ENCODE results near the gene SF3B2. TPM values are rescaled to one million over a fixed set of nuclear protein-coding genes. Genes with fewer than 3 reads are reported as not detected.
"Not testable (repeated sequence)": the region's sequence is repeated elsewhere in the genome, so short reads cannot be mapped to it uniquely, and the experiment has no call there.

The SF3B2 gene
- total RNA-seq, 2 experiments from 2014 or later, result 185 to 260 TPM

GRCh38 chr11:66008468-66009101 lies 43.6 kb upstream of the SF3B2 start:
- no peak overlapping the region for H3K27ac ChIP-seq (ENCODE audit: low read depth, low read length, poor library complexity, severe bottlenecking)
- intact Hi-C loops (cut with micrococcal nuclease; ENCODE audit: unreplicated experiment), result no loop called here
- TF ChIP-seq CTCF (conservative IDR thresholded peaks at IDR 0.05; ENCODE audit: low read length) (no peak), EZH2phosphoT487 (IDR thresholded peaks at IDR 0.05; ENCODE audit: borderline replicate concordance, low read depth, low read length) (no peak)
- peaks cover 30% of the 10 kb centered on the region for H3K36me3 ChIP-seq (ENCODE audit: insufficient read depth, low read length)
- H3K79me2 ChIP-seq (ENCODE audit: insufficient read depth, low read depth, low read length), result peaks cover 12% of the 10 kb centered on the region
- DNase-seq (ENCODE audit: low spot score), result no peak
- H3K9me3 ChIP-seq (ENCODE audit: low read length), result no peaks in the 10 kb centered on the region
- H3K4me1 ChIP-seq (ENCODE audit: insufficient read depth, low read length, poor library complexity, severe bottlenecking), result peaks cover 18% of the 10 kb centered on the region
- H2AFZ ChIP-seq (ENCODE audit: low read length), result no peak overlapping the region
- no TSS peak for BruUV-seq (replicated peaks)
- no peak overlapping the region for H3K4me3 ChIP-seq (ENCODE audit: low read depth, low read length, poor library complexity, severe bottlenecking)
- H3K9me2 ChIP-seq (ENCODE audit: insufficient read depth, low read length), result no peaks in the 10 kb centered on the region
- H4K20me1 ChIP-seq (ENCODE audit: insufficient read depth, low read length), result no peaks in the 10 kb centered on the region
- no peak overlapping the region for H3K4me2 ChIP-seq (ENCODE audit: low read length)
- CTCF ChIA-PET (ENCODE audit: unreplicated experiment), result interaction anchor here (0.6 kb wide), 1 partner anchor 38 kb away, joined by 3 read pairs; no protein-coding TSS in a partner anchor
- POLR2A ChIA-PET, result interaction anchor here (0.6 kb wide), 1 partner anchor 150 kb away, joined by 3 read pairs; no protein-coding TSS in a partner anchor

- BruUV-seq (replicated peaks); H2AFZ ChIP-seq (ENCODE audit: low read length); H3K27ac ChIP-seq (ENCODE audit: low read depth, low read length, poor library complexity, severe bottlenecking); CTCF ChIA-PET (ENCODE audit: unreplicated experiment); POLR2A ChIA-PET; H3K4me2 ChIP-seq (ENCODE audit: low read length); H3K9me2 ChIP-seq (ENCODE audit: insufficient read depth, low read length); DNase-seq (ENCODE audit: low spot score); intact Hi-C loops (cut with micrococcal nuclease; ENCODE audit: unreplicated experiment); H3K4me1 ChIP-seq (ENCODE audit: insufficient read depth, low read length, poor library complexity, severe bottlenecking); H3K79me2 ChIP-seq (ENCODE audit: insufficient read depth, low read depth, low read length); H3K9me3 ChIP-seq (ENCODE audit: low read length); H3K4me3 ChIP-seq (ENCODE audit: low read depth, low read length, poor library complexity, severe bottlenecking); H4K20me1 ChIP-seq (ENCODE audit: insufficient read depth, low read length): not testable (repeated sequence)
- peaks cover 15% of the 10 kb centered on the region for H3K36me3 ChIP-seq (ENCODE audit: insufficient read depth, low read length)
Observed at GRCh38 chr11:66010036-66010435, 42.1 kb upstream of the SF3B2 start.

GRCh38 chr11:66011239-66011784 lies 40.9 kb upstream of the SF3B2 start:
- DNase-seq (ENCODE audit: low spot score), result no peak
- CTCF ChIA-PET (ENCODE audit: unreplicated experiment), result interaction anchor here (0.6 kb wide), 1 partner anchor 366 kb away, joined by 10 read pairs; no protein-coding TSS in a partner anchor
- TF ChIP-seq EZH2phosphoT487 (IDR thresholded peaks at IDR 0.05; ENCODE audit: borderline replicate concordance, low read depth, low read length) (no peak), CTCF (conservative IDR thresholded peaks at IDR 0.05; ENCODE audit: low read length) (no peak)
- H3K36me3 ChIP-seq (ENCODE audit: insufficient read depth, low read length), result peaks cover 2% of the 10 kb centered on the region; the same call in 1 of the 2 replicates
- H2AFZ ChIP-seq (ENCODE audit: low read length), result no peak overlapping the region
- H4K20me1 ChIP-seq (ENCODE audit: insufficient read depth, low read length), result no peaks in the 10 kb centered on the region
- H3K9me2 ChIP-seq (ENCODE audit: insufficient read depth, low read length), result no peaks in the 10 kb centered on the region
- no TSS peak for BruUV-seq (replicated peaks)
- no peak overlapping the region for H3K4me2 ChIP-seq (ENCODE audit: low read length)
- H3K4me3 ChIP-seq (ENCODE audit: low read depth, low read length, poor library complexity, severe bottlenecking), result no peak overlapping the region
- POLR2A ChIA-PET, result no interaction called here
- intact Hi-C loops (cut with micrococcal nuclease; ENCODE audit: unreplicated experiment), result no loop called here
- no peaks in the 10 kb centered on the region for H3K79me2 ChIP-seq (ENCODE audit: insufficient read depth, low read depth, low read length)
- no peaks in the 10 kb centered on the region for H3K4me1 ChIP-seq (ENCODE audit: insufficient read depth, low read length, poor library complexity, severe bottlenecking)
- no peaks in the 10 kb centered on the region for H3K9me3 ChIP-seq (ENCODE audit: low read length)
- no peak overlapping the region for H3K27ac ChIP-seq (ENCODE audit: low read depth, low read length, poor library complexity, severe bottlenecking)

Data from OCI-LY7 (cell line).